UCSD-AML1 (cell line): ENCODE results near the gene ZNF184.

Experiments
- DNase-seq: peaks from one replicate; lab custom pipeline; 2025; ENCODE audit not compliant: unreplicated experiment; lab: John Stamatoyannopoulos, UW

Gene ZNF184

GRCh38 chr6:27472617-27473400, at the start of gene ZNF184:
Gene ZNF184, minus strand, starts transcription at chr6:27473105. Its CDS starts 811 bp downstream, at chr6:27472294.
- peak; percentile 94 for DNase-seq

GRCh38 chr6:27518881-27519795, 46.2 kb upstream of the ZNF184 start:
- peak; percentile 72 for DNase-seq

GRCh38 chr6:27517928-27518787, 45.3 kb upstream of the ZNF184 start:
- peak; percentile 8 for DNase-seq

- DNase-seq, result no peak
These were observed 44.3 kb upstream of the ZNF184 start for GRCh38 chr6:27517238-27517637.

- DNase-seq, result no peak
These were observed 42.1 kb upstream of the ZNF184 start for GRCh38 chr6:27514906-27515495.

GRCh38 chr6:27512525-27512924, 39.6 kb upstream of the ZNF184 start:
- no peak for DNase-seq

- no peak for DNase-seq
These were observed 34.4 kb upstream of the ZNF184 start for GRCh38 chr6:27507041-27507956.

GRCh38 chr6:27505209-27506027, 32.5 kb upstream of the ZNF184 start:
- DNase-seq, result peak; percentile 36

- peak; percentile 75 for DNase-seq
These were observed 30.6 kb upstream of the ZNF184 start for GRCh38 chr6:27503436-27504030.

- DNase-seq, result peak; percentile 77
These were observed 29.9 kb upstream of the ZNF184 start for GRCh38 chr6:27502508-27503435.

GRCh38 chr6:27501187-27501586, 28.3 kb upstream of the ZNF184 start:
- DNase-seq, result no peak

GRCh38 chr6:27500177-27500576, 27.3 kb upstream of the ZNF184 start:
- DNase-seq, result no peak

GRCh38 chr6:27495386-27496135, 22.7 kb upstream of the ZNF184 start:
- DNase-seq, result peak; percentile 21

- no peak for DNase-seq
These were observed 22.1 kb upstream of the ZNF184 start for GRCh38 chr6:27494987-27495385.

GRCh38 chr6:27494103-27494502, 21.2 kb upstream of the ZNF184 start:
- no peak for DNase-seq

GRCh38 chr6:27492631-27493190, 19.8 kb upstream of the ZNF184 start:
- DNase-seq, result no peak
